HG03565 (cell line): Measurements from ENCODE around the gene WDR5.

Experiments
- ATAC-seq: cut with Tn5 transposase; IDR thresholded peaks from one replicate; pipeline ENCODE4 v1.9.1; 2021; ENCODE audit warnings: mild to moderate bottlenecking, moderate library complexity; ENCODE audit not compliant: unreplicated experiment

Gene WDR5

GRCh38 chr9:134204991-134205578 is 69.2 kb downstream of the WDR5 start:
- ATAC-seq = no peak

- ATAC-seq = no peak
Observed at GRCh38 chr9:134205672-134206310, 69.9 kb downstream of the WDR5 start.

- no peak for ATAC-seq
Observed at GRCh38 chr9:134206311-134207300, 70.7 kb downstream of the WDR5 start.

GRCh38 chr9:134208310-134208841 is 72.5 kb downstream of the WDR5 start:
- no peak for ATAC-seq

GRCh38 chr9:134208981-134209725 is 73.3 kb downstream of the WDR5 start:
- ATAC-seq = no peak
